HEK293T (cell line): Measurements from ENCODE around the gene ZIC5.

Source experiments
- ELF4 ChIP-seq: fragments of 450-650 bp; IDR thresholded peaks from 2 replicates; pipeline ENCODE4 v1.6.1; 2017; ENCODE audit warnings: antibody characterized with exemption
- FOXM1 ChIP-seq: fragments of 450-650 bp; IDR thresholded peaks from 2 replicates; pipeline ENCODE4 v1.6.1; 2017; ENCODE audit warnings: mild to moderate bottlenecking, borderline replicate concordance
- HDGF ChIP-seq: fragments of 450-650 bp; IDR thresholded peaks from 2 replicates; pipeline ENCODE4 v1.6.1; 2017; ENCODE audit warnings: antibody characterized with exemption, borderline replicate concordance
- NFRKB ChIP-seq: fragments of 450-650 bp; IDR thresholded peaks from 2 replicates; pipeline ENCODE4 v1.6.1; 2016; ENCODE audit warnings: mild to moderate bottlenecking, moderate library complexity
- SP1 ChIP-seq: fragments of 450-650 bp; IDR thresholded peaks from 2 replicates; pipeline ENCODE4 v1.6.1; 2017
- ZNF384 ChIP-seq: fragments of 450-650 bp; IDR thresholded peaks from 2 replicates; pipeline ENCODE4 v1.6.1; 2016

GRCh38 chr13:99986741-99987140 is 15.2 kb upstream of the ZIC5 start:
- TF ChIP-seq SP1 (no peak), ELF4 (no peak), ZNF384 (no peak), FOXM1 (no peak), HDGF (no peak), NFRKB (no peak)
